GM10266 (cell line): ENCODE measurements around the gene CCDC183.

Experiments used
- DNase-seq: peaks from one replicate; pipeline ENCODE4 v3.0.0; 2012; ENCODE audit errors: extremely low spot score
- CTCF ChIP-seq: IDR thresholded peaks from 2 replicates; pipeline ENCODE4 v1.5.1; 2012; ENCODE audit warnings: mild to moderate bottlenecking, low read depth; ENCODE audit not compliant: control insufficient read depth, insufficient read depth; ENCODE audit errors: missing control alignments

CCDC183 gene

GRCh38 chr9:136756836-136757235, 39.3 kb upstream of the CCDC183 start:
- no peak for TF ChIP-seq CTCF
- DNase-seq: no peak

GRCh38 chr9:136757328-136757727, 38.8 kb upstream of the CCDC183 start:
- no peak for DNase-seq
- no peak for TF ChIP-seq CTCF

GRCh38 chr9:136757751-136758140, 38.4 kb upstream of the CCDC183 start:
- no peak for DNase-seq
- TF ChIP-seq CTCF: no peak

DNA sequence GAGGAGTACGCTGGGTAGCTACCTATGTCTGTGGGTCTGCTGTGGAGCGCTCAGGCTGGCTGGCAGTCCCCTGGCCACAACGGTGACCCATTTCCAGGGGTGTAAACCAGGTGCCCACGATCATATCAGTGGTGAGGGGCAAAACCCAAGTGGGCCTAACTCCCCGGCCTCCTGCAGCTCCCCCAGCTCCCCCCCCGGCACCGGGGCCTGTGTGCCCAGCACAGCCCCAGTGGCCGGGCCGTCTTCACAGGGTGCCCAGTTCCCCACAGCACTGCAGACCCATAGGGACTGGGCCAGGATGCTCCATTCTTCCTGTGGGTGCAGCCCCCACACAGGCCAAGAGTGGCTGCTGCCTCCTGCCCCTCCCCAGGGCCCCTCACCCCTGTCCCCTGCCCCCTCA, 37.1 kb upstream of the CCDC183 start:
- no peak for TF ChIP-seq CTCF
- DNase-seq: no peak

- DNase-seq: no peak
Measured at GRCh38 chr9:136759436-136760325, 36.5 kb upstream of the CCDC183 start.

GRCh38 chr9:136760424-136760823, 35.7 kb upstream of the CCDC183 start:
- DNase-seq: no peak
- no peak for TF ChIP-seq CTCF

More at GRCh38 chr9:136759436-136760325, 36.5 kb upstream of the CCDC183 start:
- no peak for TF ChIP-seq CTCF

DNA sequence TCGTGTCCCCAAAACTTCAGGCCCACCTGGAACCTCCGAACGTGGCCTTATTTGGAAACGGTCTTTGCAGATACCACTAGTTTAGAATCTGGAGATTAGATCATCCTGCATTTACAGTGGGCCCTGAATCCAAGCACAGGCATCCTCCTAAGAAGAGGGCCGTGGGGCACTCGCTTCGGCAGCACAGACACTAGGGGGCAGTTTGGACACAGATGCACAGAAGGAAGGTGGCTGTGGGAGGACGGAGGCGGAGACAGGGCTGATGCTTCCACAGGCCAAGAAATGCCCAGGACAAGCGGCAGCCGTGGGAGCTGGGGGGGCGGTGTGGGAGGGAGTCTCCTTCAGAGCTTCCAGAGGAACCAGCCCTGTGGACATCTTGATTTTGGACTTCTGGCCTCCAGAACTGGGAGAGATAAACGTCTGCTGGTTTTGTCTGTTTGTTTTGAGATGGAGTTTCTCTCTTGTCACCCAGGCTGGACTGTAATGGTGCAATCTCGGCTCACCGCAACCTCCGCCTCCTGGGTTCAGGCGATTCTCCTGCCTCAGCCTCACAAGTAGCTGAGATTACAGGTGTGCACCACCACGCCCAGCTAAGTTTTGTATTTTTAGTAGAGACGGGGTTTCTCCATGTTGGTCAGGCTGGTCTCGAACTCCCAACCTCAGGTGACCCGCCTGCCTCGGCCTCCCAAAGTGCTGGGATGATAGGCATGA, 35.1 kb upstream of the CCDC183 start:
- peak; percentile 77 for TF ChIP-seq CTCF
- peak; percentile 68 for DNase-seq
